Activated CD8-positive, alpha-beta memory T cell treated with anti-CD3 and anti-CD28 coated beads for 1 hour (primary cell): ENCODE measurements around the gene CYGB.

ENCODE experiments used
- DNase-seq, 2 donors: peaks; one replicate each; pipeline ENCODE4 v3.0.0-alpha.2; 2020; ENCODE audit warnings: low read depth in 1 of 2; ENCODE audit errors: extremely low read depth in 1 of 2

CYGB gene

GRCh38 chr17:76551685-76552084, 14.2 kb upstream of the CYGB start:
- no peak for DNase-seq

GRCh38 chr17:76550712-76551615, 13.5 kb upstream of the CYGB start:
- no peak for DNase-seq

- no peak for DNase-seq
Observed at GRCh38 chr17:76549539-76549938, 12.0 kb upstream of the CYGB start.

- no peak for DNase-seq
Observed at GRCh38 chr17:76549215-76549518, 11.7 kb upstream of the CYGB start.

- DNase-seq, result no peak
Observed at GRCh38 chr17:76548378-76549214, 11.1 kb upstream of the CYGB start.

GRCh38 chr17:76547642-76548202, 10.2 kb upstream of the CYGB start:
- DNase-seq, result no peak

- peak; percentile 40 to 44 for DNase-seq
Observed at GRCh38 chr17:76547183-76547641, 9.7 kb upstream of the CYGB start.

- no peak for DNase-seq
Observed at GRCh38 chr17:76546556-76547182, 9.2 kb upstream of the CYGB start.

- no peak for DNase-seq
Observed at GRCh38 chr17:76545918-76546555, 8.5 kb upstream of the CYGB start.

GRCh38 chr17:76544546-76545365, 7.2 kb upstream of the CYGB start:
- no peak for DNase-seq

- DNase-seq, result no peak
Observed at GRCh38 chr17:76543826-76544545, 6.5 kb upstream of the CYGB start.

GRCh38 chr17:76543482-76543825, 5.9 kb upstream of the CYGB start:
- no peak for DNase-seq

GRCh38 chr17:76542984-76543383, 5.5 kb upstream of the CYGB start:
- no peak for DNase-seq

- DNase-seq, result no peak
Observed at GRCh38 chr17:76542566-76542971, 5.1 kb upstream of the CYGB start.

GRCh38 chr17:76541739-76542454, 4.4 kb upstream of the CYGB start:
- no peak for DNase-seq

GRCh38 chr17:76540381-76541300, 3.1 kb upstream of the CYGB start:
- DNase-seq, result no peak

GRCh38 chr17:76539631-76540271, 2.2 kb upstream of the CYGB start, which contains the start of gene PRCD:
PRCD (plus strand) TSS chr17:76540044; CDS start chr17:76540142, 98 bp downstream.
- no peak for DNase-seq
